H9 (cell line): Measurements from ENCODE around the gene PDCD4. TPM values are rescaled to one million over a fixed set of nuclear protein-coding genes. Genes with fewer than 3 reads are reported as not detected.

Source experiments
- DNase-seq: peaks from one replicate; pipeline ENCODE4 v3.0.0-alpha.2; 2017
- H2AFZ ChIP-seq: one replicate; pipeline ENCODE4 v1.6.1; 2013; ENCODE audit warnings: mild to moderate bottlenecking, low read length, control low read depth, moderate library complexity
- H2AK5ac ChIP-seq: 2 replicates; pipeline ENCODE4 v1.6.1; 2013; ENCODE audit warnings: low read length, control low read depth, mixed read lengths; ENCODE audit not compliant: insufficient read length
- H2BK120ac ChIP-seq: one replicate; pipeline ENCODE4 v1.6.1; 2013; ENCODE audit warnings: low read depth, mild to moderate bottlenecking, low read length, control low read depth, inconsistent platforms; ENCODE audit not compliant: poor library complexity, severe bottlenecking
- H2BK12ac ChIP-seq: 2 replicates; pipeline ENCODE4 v1.6.1; 2013; ENCODE audit warnings: low read length, control low read depth, mixed read lengths, low read depth; ENCODE audit not compliant: insufficient read length
- H2BK15ac ChIP-seq: 2 replicates; pipeline ENCODE4 v1.6.1; 2013; ENCODE audit warnings: low read depth, low read length, control low read depth
- H2BK20ac ChIP-seq: one replicate; pipeline ENCODE4 v1.6.1; 2013; ENCODE audit warnings: low read depth, mild to moderate bottlenecking, low read length, control low read depth, inconsistent platforms; ENCODE audit not compliant: poor library complexity, severe bottlenecking
- H2BK5ac ChIP-seq: 2 replicates; pipeline ENCODE4 v1.6.1; 2013; ENCODE audit warnings: low read length, control low read depth, mixed read lengths; ENCODE audit not compliant: insufficient read length
- H3K14ac ChIP-seq: 2 replicates; pipeline ENCODE4 v1.6.1; 2013; ENCODE audit warnings: low read length, control low read depth; ENCODE audit not compliant: insufficient read depth
- H3K18ac ChIP-seq: 2 replicates; pipeline ENCODE4 v1.6.1; 2013; ENCODE audit warnings: low read depth, mild to moderate bottlenecking, mixed read lengths, low read length, control low read depth; ENCODE audit not compliant: insufficient read length
- H3K23ac ChIP-seq: 2 replicates; pipeline ENCODE4 v1.6.1; 2013; ENCODE audit warnings: low read length, control low read depth, mixed read lengths, low read depth; ENCODE audit not compliant: insufficient read length
- H3K23me2 ChIP-seq: 2 replicates; pipeline ENCODE4 v1.6.1; 2013; ENCODE audit warnings: low read depth, mild to moderate bottlenecking, mixed read lengths, low read length, control low read depth; ENCODE audit not compliant: insufficient read length, poor library complexity, severe bottlenecking
- H3K27ac ChIP-seq: 2 replicates; pipeline ENCODE4 v1.5.1; 2013; ENCODE audit warnings: low read length, control low read depth, mixed read lengths, low read depth; ENCODE audit not compliant: insufficient read length
- H3K27me3 ChIP-seq: 2 replicates; pipeline ENCODE4 v1.6.1; 2013; ENCODE audit warnings: low read length, control low read depth, inconsistent platforms; ENCODE audit not compliant: insufficient read depth
- H3K4ac ChIP-seq: 2 replicates; pipeline ENCODE4 v1.6.1; 2013; ENCODE audit warnings: low read depth, mild to moderate bottlenecking, control low read depth, inconsistent platforms, low read length, moderate library complexity
- H3K4me1 ChIP-seq: 2 replicates; pipeline ENCODE4 v1.6.1; 2013; ENCODE audit warnings: low read length, control low read depth, inconsistent platforms; ENCODE audit not compliant: insufficient read depth
- H3K4me2 ChIP-seq: 2 replicates; pipeline ENCODE4 v1.6.1; 2013; ENCODE audit warnings: low read length, control low read depth, mixed read lengths; ENCODE audit not compliant: insufficient read length, insufficient read depth
- H3K56ac ChIP-seq: 2 replicates; pipeline ENCODE4 v1.6.1; 2013; ENCODE audit warnings: low read depth, mild to moderate bottlenecking, mixed read lengths, low read length, control low read depth; ENCODE audit not compliant: insufficient read length
- H3K79me1 ChIP-seq: 2 replicates; pipeline ENCODE4 v1.6.1; 2013; ENCODE audit warnings: low read depth, mild to moderate bottlenecking, moderate library complexity, low read length, control low read depth, inconsistent platforms; ENCODE audit not compliant: insufficient read depth, poor library complexity, severe bottlenecking
- H3K79me2 ChIP-seq: 2 replicates; pipeline ENCODE4 v1.6.1; 2013; ENCODE audit warnings: low read length, control low read depth, inconsistent platforms; ENCODE audit not compliant: insufficient read depth
- H3K9ac ChIP-seq: 2 replicates; pipeline ENCODE4 v1.6.1; 2013; ENCODE audit warnings: low read length, control low read depth, mixed read lengths; ENCODE audit not compliant: insufficient read length; ENCODE audit errors: extremely low read depth
- H3K9me3 ChIP-seq: one replicate; pipeline ENCODE4 v1.6.1; 2013; ENCODE audit warnings: low read depth, low read length, inconsistent platforms; ENCODE audit not compliant: control insufficient read depth
- H3T11ph ChIP-seq: one replicate; pipeline ENCODE4 v1.6.1; 2013; ENCODE audit warnings: mild to moderate bottlenecking, low read length, control low read depth, inconsistent platforms
- H4K20me1 ChIP-seq: one replicate; pipeline ENCODE4 v1.6.1; 2013; ENCODE audit not compliant: control insufficient read depth, insufficient read length, insufficient read depth
- H4K5ac ChIP-seq: 2 replicates; pipeline ENCODE4 v1.6.1; 2013; ENCODE audit warnings: low read depth, mild to moderate bottlenecking, mixed read lengths, low read length, control low read depth; ENCODE audit not compliant: insufficient read length
- H4K8ac ChIP-seq: replicated peaks from 2 replicates; pipeline ENCODE4 v1.6.1; 2013; ENCODE audit warnings: low read length, control low read depth, mixed read lengths, low read depth; ENCODE audit not compliant: insufficient read length
- H4K91ac ChIP-seq: 2 replicates; pipeline ENCODE4 v1.6.1; 2013; ENCODE audit warnings: low read depth, mild to moderate bottlenecking, moderate library complexity, mixed read lengths, low read length, control low read depth; ENCODE audit not compliant: insufficient read length
- H3K27ac Mint-ChIP-seq, 3 experiments: 2 replicates in 2 of 3; 3 replicates in 1 of 3; pipeline ENCODE4 v1.8.0; 2020 to 2021; ENCODE audit warnings: mixed read lengths in 3 of 3, mild to moderate bottlenecking in 1 of 3, moderate library complexity in 1 of 3
- H3K27me3 Mint-ChIP-seq: 2 replicates; pipeline ENCODE4 v1.8.0; 2021; ENCODE audit warnings: low read depth, mild to moderate bottlenecking, moderate library complexity, mixed read lengths
- H3K36me3 Mint-ChIP-seq, 3 experiments: 2 replicates in 2 of 3; 3 replicates in 1 of 3; pipeline ENCODE4 v1.8.0; 2020 to 2021; ENCODE audit warnings: low read depth in 3 of 3, mixed read lengths in 3 of 3; ENCODE audit not compliant: insufficient read depth in 1 of 3
- H3K4me1 Mint-ChIP-seq, 2 experiments: 2 replicates each; pipeline ENCODE4 v1.8.0; 2020; ENCODE audit warnings: mixed read lengths in 2 of 2
- H3K4me3 Mint-ChIP-seq, 2 experiments: 2 replicates in 1 of 2; 3 replicates in 1 of 2; pipeline ENCODE4 v1.8.0; 2020 to 2021; ENCODE audit warnings: mild to moderate bottlenecking in 2 of 2, mixed read lengths in 2 of 2, moderate library complexity in 1 of 2
- H3K9me3 Mint-ChIP-seq, 2 experiments: 2 replicates in 1 of 2; 3 replicates in 1 of 2; pipeline ENCODE4 v1.8.0; 2020; ENCODE audit warnings: mild to moderate bottlenecking in 2 of 2, mixed read lengths in 2 of 2, moderate library complexity in 1 of 2
- WGBS: extraction: QIAGEN DNeasy Blood & Tissue Kit; methylation state at CpG from one replicate; pipeline ENCODE4 v1.1.7; 2013; ENCODE audit warnings: missing lambda C conversion rate, low lambda C conversion rate, mixed read lengths; ENCODE audit not compliant: insufficient read length; ENCODE audit errors: extremely low coverage; 5-methylcytosine and 5-hydroxymethylcytosine counted together
- total RNA-seq: library from RNA; stranded (reverse); gene quantifications from 2 replicates; pipeline ENCODE4 v1.2.1, GENCODE V29; 2021
- TF ChIP-seq, protein P1 (sequence below): fragments of 200-600 bp; sonication (generic); conservative IDR thresholded peaks from 3 replicates; pipeline ENCODE4 v1.8.0; 2021; ENCODE audit warnings: antibody characterized with exemption, mild to moderate bottlenecking

The PDCD4 gene
- total RNA-seq, 1 experiment from 2014 or later: 29.3 TPM

DNA sequence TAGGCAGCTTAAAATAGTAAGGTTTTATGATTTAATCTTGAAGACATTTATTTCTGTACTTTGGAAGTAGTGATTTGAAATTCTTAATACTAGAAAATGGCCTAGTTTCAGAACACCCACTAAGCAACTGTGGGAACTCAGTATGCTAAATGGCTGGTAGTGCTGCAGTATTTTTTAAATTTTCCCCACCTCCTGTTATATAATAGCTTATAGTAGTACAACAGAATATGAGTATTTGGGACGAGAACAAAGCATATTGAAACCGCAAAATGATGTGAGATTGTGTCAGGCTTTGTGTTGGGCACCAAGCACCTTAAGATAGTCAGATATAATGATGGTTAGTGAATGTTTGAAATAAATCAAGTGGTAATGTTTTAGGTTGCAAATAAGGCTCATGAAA, 55.7 kb downstream of the PDCD4 start:
- Histone ChIP-seq H2BK12ac (no peak overlapping the region), H3K27ac (no peak overlapping the region), H3K79me2 (peaks cover 12% of the 10 kb centered on the region; the same call in 1 of the 2 replicates), H3K56ac (no peak overlapping the region), H4K91ac (no peak overlapping the region), H4K8ac (no peak overlapping the region), H3K4ac (no peak overlapping the region), H3K79me1 (no peaks in the 10 kb centered on the region), H2AK5ac (no peak overlapping the region), H3K9me3 (no peaks in the 10 kb centered on the region), H2AFZ (no peak overlapping the region), H3K18ac (no peak overlapping the region), H3K4me2 (no peak overlapping the region), H3T11ph (no peak overlapping the region), H3K23me2 (no peaks in the 10 kb centered on the region), H4K5ac (no peak overlapping the region), H4K20me1 (no peaks in the 10 kb centered on the region), H2BK20ac (no peak overlapping the region), H3K9ac (no peak overlapping the region), H3K4me1 (peaks cover 5% of the 10 kb centered on the region), H3K27me3 (no peaks in the 10 kb centered on the region), H2BK5ac (no peak overlapping the region), H2BK15ac (no peak overlapping the region), H2BK120ac (no peak overlapping the region), H3K14ac (no peak overlapping the region), H3K23ac (no peak overlapping the region)
- H3K4me1 Mint-ChIP-seq: peaks cover 5 to 8% of the 10 kb centered on the region in 2 experiments; a peak in 3 of 4 replicates
- H3K36me3 Mint-ChIP-seq: no peaks in the 10 kb centered on the region
- no peaks in the 10 kb centered on the region for H3K27me3 Mint-ChIP-seq
- H3K27ac Mint-ChIP-seq: no peak overlapping the region
- TF ChIP-seq, protein P1, sequence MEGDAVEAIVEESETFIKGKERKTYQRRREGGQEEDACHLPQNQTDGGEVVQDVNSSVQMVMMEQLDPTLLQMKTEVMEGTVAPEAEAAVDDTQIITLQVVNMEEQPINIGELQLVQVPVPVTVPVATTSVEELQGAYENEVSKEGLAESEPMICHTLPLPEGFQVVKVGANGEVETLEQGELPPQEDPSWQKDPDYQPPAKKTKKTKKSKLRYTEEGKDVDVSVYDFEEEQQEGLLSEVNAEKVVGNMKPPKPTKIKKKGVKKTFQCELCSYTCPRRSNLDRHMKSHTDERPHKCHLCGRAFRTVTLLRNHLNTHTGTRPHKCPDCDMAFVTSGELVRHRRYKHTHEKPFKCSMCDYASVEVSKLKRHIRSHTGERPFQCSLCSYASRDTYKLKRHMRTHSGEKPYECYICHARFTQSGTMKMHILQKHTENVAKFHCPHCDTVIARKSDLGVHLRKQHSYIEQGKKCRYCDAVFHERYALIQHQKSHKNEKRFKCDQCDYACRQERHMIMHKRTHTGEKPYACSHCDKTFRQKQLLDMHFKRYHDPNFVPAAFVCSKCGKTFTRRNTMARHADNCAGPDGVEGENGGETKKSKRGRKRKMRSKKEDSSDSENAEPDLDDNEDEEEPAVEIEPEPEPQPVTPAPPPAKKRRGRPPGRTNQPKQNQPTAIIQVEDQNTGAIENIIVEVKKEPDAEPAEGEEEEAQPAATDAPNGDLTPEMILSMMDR: no peak
- no peaks in the 10 kb centered on the region for H3K9me3 Mint-ChIP-seq
- no peak for DNase-seq
- no peak overlapping the region for H3K4me3 Mint-ChIP-seq
- no CpG with 5 or more reads among the region's 2 CpGs for WGBS
